Thymus (tissue), 11 donors: ENCODE data around the gene SPR. TPM values are rescaled to one million over a fixed set of nuclear protein-coding genes. Genes with fewer than 3 reads are reported as not detected.

Source experiments
- DNase-seq, 9 donors: peaks; one replicate each; pipeline ENCODE4 v3.0.0-alpha.2; 2013; ENCODE audit warnings: low spot score in 9 of 9, low read depth in 6 of 9, missing footprints in 1 of 9
- H3K27ac ChIP-seq, 2 donors: one replicate each; pipeline ENCODE4 v1.5.1; 2013; ENCODE audit warnings: control low read depth in 1 of 2, low read depth in 1 of 2, low read length in 1 of 2, mild to moderate bottlenecking in 1 of 2, moderate library complexity in 1 of 2
- H3K27me3 ChIP-seq, 2 donors: one replicate each; pipeline ENCODE4 v1.5.1; 2013; ENCODE audit warnings: low read length in 1 of 2; ENCODE audit not compliant: control insufficient read depth in 2 of 2, insufficient read depth in 1 of 2
- H3K36me3 ChIP-seq, 2 donors: one replicate each; pipeline ENCODE4 v1.5.1; 2013; ENCODE audit warnings: low read length in 1 of 2, mild to moderate bottlenecking in 1 of 2, moderate library complexity in 1 of 2; ENCODE audit not compliant: control insufficient read depth in 2 of 2, insufficient read depth in 2 of 2
- H3K4me1 ChIP-seq, 2 donors: one replicate each; pipeline ENCODE4 v1.5.1; 2013; ENCODE audit warnings: low read length in 2 of 2; ENCODE audit not compliant: control insufficient read depth in 2 of 2, insufficient read depth in 2 of 2
- H3K4me3 ChIP-seq, 2 donors: one replicate each; pipeline ENCODE4 v1.5.1; 2013; ENCODE audit warnings: low read length in 2 of 2, control low read depth in 1 of 2, mild to moderate bottlenecking in 1 of 2
- H3K9me3 ChIP-seq, 2 donors: one replicate each; pipeline ENCODE4 v1.5.1; 2013; ENCODE audit warnings: low read length in 1 of 2, mild to moderate bottlenecking in 1 of 2; ENCODE audit not compliant: control insufficient read depth in 2 of 2, insufficient read depth in 1 of 2
- WGBS: extraction: QIAGEN DNeasy Blood & Tissue Kit; methylation state at CpG from one replicate; pipeline ENCODE4 v1.1.7; 2013; 5-methylcytosine and 5-hydroxymethylcytosine counted together
- polyA plus RNA-seq: library from polyadenylated mRNA; stranded (reverse); fragments of 200-250 nt; gene quantifications from one replicate; pipeline ENCODE4 v1.2.3, GENCODE V29; 2013
- total RNA-seq: library from RNA; stranded (reverse); fragments of 120-200 nt; gene quantifications from one replicate; pipeline ENCODE4 v1.2.4, GENCODE V29; 2013
- donor health status: healthy.

The SPR gene
- total and polyA plus RNA-seq, 2 donors: 1.8 to 9.1 TPM

DNA sequence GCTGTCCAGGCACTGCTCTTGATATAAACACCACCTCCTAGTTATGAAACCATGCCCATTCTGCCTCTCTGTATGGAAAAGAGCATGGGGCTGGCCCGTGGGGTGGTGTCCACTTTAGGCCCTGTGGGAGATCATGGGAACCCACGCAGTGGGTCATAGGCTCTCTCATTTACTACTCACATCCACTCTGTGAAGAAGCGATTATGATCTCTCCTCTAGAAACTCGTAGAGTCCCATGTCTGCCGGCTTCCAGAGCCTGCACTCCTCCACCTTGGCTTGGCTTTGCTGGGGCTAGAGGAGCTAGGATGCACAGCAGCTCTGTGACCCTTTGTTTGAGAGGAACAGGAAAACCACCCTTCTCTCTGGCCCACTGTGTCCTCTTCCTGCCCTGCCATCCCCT is 46.0 kb downstream of the SPR start:
- peaks cover 0 to 2% of the 10 kb centered on the region in 2 donors for H3K9me3 ChIP-seq
- no peak for DNase-seq

DNA sequence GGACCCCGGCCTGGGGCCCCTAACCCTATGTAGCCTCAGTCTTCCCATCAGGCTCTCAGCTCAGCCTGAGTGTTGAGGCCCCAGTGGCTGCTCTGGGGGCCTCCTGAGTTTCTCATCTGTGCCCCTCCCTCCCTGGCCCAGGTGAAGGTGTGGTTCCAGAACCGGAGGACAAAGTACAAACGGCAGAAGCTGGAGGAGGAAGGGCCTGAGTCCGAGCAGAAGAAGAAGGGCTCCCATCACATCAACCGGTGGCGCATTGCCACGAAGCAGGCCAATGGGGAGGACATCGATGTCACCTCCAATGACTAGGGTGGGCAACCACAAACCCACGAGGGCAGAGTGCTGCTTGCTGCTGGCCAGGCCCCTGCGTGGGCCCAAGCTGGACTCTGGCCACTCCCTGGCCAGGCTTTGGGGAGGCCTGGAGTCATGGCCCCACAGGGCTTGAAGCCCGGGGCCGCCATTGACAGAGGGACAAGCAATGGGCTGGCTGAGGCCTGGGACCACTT is 46.5 kb downstream of the SPR start:
- DNase-seq: no peak
- H3K4me1 ChIP-seq: no peaks in the 10 kb centered on the region
- peaks cover 0 to 53% of the 10 kb centered on the region in 2 donors for H3K27me3 ChIP-seq

More for the DNA sequence above, 46.0 kb downstream of the SPR start:
- Histone ChIP-seq H3K27me3 (peaks cover 0 to 58% of the 10 kb centered on the region in 2 donors), H3K4me1 (no peaks in the 10 kb centered on the region), H3K27ac (no peak overlapping the region), H3K4me3 (no peak overlapping the region), H3K36me3 (no peaks in the 10 kb centered on the region)
- WGBS: 93% methylated on average over 5 of the region's 5 CpGs

DNA sequence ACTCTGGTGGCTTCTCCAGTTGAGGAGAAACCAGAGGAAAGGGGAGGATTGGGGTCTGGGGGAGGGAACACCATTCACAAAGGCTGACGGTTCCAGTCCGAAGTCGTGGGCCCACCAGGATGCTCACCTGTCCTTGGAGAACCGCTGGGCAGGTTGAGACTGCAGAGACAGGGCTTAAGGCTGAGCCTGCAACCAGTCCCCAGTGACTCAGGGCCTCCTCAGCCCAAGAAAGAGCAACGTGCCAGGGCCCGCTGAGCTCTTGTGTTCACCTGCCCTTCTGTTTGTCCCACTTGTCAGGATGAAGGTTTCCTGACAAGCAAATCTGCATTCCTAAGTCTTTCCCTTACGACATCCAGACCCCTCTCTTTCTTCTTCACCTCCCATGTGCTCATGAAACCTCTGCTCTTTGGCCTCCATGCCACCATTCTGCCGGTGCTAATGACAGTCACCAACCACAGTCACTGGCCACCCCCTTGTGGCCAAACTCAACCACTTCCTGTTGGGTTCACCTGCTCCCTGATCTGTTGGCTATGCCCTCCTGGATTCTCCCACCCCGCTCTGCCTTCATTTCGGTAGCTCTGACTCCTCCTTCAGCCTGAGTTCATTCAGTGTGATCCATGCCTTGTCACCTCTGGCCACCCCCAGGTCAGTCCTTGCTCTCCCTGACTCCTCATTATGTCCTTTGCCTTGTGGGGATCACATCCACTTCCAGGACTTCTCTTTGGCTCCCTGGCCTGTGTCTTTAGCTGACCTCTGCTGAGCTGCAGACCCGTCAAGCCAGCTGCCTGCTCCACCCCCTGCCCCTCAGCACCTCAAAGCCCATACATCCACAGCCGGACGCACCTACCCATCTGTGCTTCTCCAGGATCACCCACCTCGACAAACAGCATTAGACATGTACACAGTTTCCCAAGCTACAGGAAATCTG is 47.7 kb downstream of the SPR start:
- Histone ChIP-seq H3K27me3 (peaks cover 0 to 42% of the 10 kb centered on the region in 2 donors), H3K9me3 (peaks cover 0 to 2% of the 10 kb centered on the region in 2 donors), H3K27ac (no peak overlapping the region), H3K4me1 (no peaks in the 10 kb centered on the region), H3K4me3 (no peak overlapping the region), H3K36me3 (no peaks in the 10 kb centered on the region)
- 88% methylated on average over 14 of the region's 14 CpGs for WGBS
- no peak for DNase-seq

More for the DNA sequence above, 46.5 kb downstream of the SPR start:
- WGBS: 92% methylated on average over 12 of the region's 12 CpGs
- Histone ChIP-seq H3K4me3 (no peak overlapping the region), H3K9me3 (peaks cover 0 to 2% of the 10 kb centered on the region in 2 donors), H3K36me3 (no peaks in the 10 kb centered on the region), H3K27ac (no peak overlapping the region)

DNA sequence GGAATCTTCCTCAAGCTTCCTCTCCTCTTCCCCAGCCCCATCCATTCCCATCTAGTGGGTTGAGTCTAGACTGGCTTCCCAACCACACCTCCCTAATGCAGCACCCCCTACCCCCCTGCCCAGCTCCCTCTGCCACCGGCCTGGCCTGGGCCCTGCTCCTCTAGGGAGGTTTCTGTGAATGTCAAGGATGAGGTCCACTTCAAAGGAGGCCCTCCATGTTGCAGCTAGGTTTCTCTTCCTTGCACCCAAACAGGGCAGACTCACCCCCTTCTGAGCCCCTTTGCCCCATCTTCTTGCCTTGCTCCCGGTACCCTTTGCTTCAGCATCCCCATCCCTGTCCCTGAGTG is 48.4 kb downstream of the SPR start:
- Histone ChIP-seq H3K27ac (no peak overlapping the region), H3K4me3 (no peak overlapping the region), H3K36me3 (no peaks in the 10 kb centered on the region), H3K9me3 (peaks cover 0 to 2% of the 10 kb centered on the region in 2 donors), H3K27me3 (peaks cover 0 to 36% of the 10 kb centered on the region in 2 donors), H3K4me1 (no peaks in the 10 kb centered on the region)
- WGBS: 97% methylated on average over 2 of the region's 2 CpGs
- no peak for DNase-seq

DNA sequence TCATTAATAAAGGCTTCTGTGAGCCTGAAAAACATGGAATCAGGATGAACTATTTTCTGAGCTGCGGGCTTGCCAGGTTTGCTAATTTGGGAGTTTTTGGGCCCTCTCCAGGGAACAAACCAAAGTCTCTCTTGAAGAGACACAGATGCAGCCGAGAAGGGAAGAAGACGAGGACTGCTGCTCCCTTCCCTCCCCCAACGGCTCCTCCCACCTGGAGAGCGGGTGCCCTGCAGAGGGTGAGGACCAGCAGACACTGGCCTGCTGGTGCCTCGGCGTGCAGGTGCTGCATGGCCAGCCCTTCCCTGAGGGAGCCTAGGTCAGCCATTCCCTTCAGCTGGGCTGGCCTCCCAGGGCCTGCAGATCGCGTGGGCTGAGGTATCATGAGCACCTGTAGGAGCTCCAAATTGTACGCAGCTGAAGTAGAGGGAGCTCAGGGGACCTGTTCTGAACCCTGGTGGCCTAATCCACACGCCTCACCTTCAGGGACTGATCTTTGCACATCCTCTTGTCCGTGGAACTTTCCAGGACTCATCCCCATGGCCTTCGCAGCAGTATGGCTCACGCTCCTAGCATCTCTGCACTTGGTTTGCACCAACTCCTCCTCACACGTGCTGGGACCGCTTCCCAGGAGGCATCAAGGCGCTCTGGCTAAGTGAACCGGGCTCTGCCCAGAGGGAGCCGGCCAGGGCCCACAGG is 49.6 kb downstream of the SPR start:
- peaks cover 0 to 2% of the 10 kb centered on the region in 2 donors for H3K9me3 ChIP-seq
- WGBS: 86% methylated on average over 19 of the region's 19 CpGs
- no peaks in the 10 kb centered on the region for H3K4me1 ChIP-seq
- H3K36me3 ChIP-seq: no peaks in the 10 kb centered on the region
- H3K27ac ChIP-seq: no peak overlapping the region
- no peak overlapping the region for H3K4me3 ChIP-seq
- peaks cover 0 to 26% of the 10 kb centered on the region in 2 donors for H3K27me3 ChIP-seq
- DNase-seq: no peak

DNA sequence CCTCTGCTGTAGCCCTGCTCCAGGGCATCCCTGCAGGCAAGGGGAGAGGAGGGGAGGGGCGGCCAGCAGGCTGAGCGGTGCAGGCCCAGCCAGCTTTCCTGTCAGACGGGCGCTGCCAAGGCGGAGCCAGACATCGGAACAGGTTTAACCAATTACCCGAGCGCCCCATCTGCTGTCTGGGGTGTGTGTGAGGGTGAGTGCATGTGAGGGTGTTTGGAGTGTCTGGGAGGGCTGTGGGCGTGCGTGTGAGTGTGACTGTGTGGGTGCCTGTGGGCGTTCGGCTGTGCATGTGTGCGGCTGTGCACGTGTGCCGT is 50.1 kb downstream of the SPR start:
- no peaks in the 10 kb centered on the region for H3K36me3 ChIP-seq
- no peak for DNase-seq
- H3K4me1 ChIP-seq: no peaks in the 10 kb centered on the region
- peaks cover 0 to 24% of the 10 kb centered on the region in 2 donors for H3K27me3 ChIP-seq
- 92% methylated on average over 15 of the region's 15 CpGs for WGBS
- no peak overlapping the region for H3K4me3 ChIP-seq
- H3K27ac ChIP-seq: no peak overlapping the region
- peaks cover 0 to 2% of the 10 kb centered on the region in 2 donors for H3K9me3 ChIP-seq

DNA sequence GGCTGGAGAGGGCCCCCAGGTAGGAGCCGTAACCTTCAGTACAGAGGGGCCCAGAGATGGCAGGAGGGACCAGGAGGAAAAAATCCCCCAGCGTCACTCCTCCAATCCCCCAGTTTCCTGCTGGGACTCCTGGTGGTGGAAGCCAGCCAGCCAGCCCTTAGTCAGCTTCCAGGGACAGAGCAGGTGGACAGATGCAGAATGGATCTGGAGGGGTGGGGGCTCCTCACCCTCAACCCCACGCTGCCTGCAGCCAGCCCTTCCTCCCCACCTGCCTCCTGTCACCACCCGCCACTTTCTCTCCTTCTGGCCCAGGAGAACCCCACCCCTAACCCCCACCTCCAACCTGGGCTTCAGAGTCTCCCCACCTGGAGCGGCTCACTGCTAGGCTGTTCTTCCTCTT is 51.2 kb downstream of the SPR start:
- no peak for DNase-seq
- Histone ChIP-seq H3K4me3 (no peak overlapping the region), H3K27ac (no peak overlapping the region), H3K36me3 (no peaks in the 10 kb centered on the region), H3K27me3 (peaks cover 0 to 19% of the 10 kb centered on the region in 2 donors), H3K4me1 (no peaks in the 10 kb centered on the region), H3K9me3 (peaks cover 0 to 2% of the 10 kb centered on the region in 2 donors)
- 78% methylated on average over 5 of the region's 5 CpGs for WGBS

DNA sequence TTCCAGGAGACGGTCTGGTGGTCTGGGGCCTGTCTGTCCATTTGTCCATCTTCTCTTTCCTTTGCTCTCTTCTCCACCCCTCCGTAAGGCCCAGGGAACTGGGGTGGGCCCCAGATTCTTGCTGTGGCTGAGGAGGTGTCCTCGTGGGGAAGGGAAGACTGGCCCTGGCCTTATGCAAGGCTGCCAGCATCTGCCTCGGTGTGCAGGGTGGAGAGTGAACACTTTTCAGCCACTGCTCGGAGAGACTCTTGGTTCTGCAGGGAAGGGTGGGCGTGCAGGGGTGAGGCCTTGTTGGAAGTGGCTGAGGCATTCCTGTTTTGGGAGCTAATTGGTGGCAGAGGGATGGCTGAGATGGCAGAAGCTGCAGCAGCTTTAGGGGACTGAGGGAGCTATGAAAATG is 53.2 kb downstream of the SPR start:
- no peaks in the 10 kb centered on the region for H3K36me3 ChIP-seq
- no peak for DNase-seq
- no peak overlapping the region for H3K27ac ChIP-seq
- H3K9me3 ChIP-seq: peaks cover 0 to 2% of the 10 kb centered on the region in 2 donors
- WGBS: 94% methylated on average over 6 of the region's 6 CpGs
- H3K4me3 ChIP-seq: no peak overlapping the region
- H3K4me1 ChIP-seq: no peaks in the 10 kb centered on the region
- H3K27me3 ChIP-seq: peaks cover 0 to 11% of the 10 kb centered on the region in 2 donors

DNA sequence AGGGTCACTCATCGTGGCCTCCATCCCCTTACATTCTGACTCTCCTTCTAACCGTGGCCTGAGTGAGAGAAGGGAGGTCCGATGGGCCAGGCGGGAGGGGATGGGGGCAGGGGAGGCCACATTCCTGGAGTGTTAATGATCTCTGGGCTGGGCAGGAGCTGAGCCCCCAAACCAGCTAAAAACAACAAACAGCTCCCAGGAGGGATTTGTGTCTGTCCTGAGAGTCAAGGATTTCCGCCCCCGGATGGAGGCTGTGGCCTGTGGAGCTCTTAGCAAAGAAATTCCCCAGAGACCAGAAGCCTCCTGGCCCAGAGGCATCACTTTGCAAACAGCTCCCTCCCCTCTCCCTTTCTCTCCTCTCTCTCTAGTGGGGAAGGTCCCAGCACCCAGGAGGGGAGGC is 53.6 kb downstream of the SPR start:
- peaks cover 0 to 8% of the 10 kb centered on the region in 2 donors for H3K27me3 ChIP-seq
- no peak overlapping the region for H3K4me3 ChIP-seq
- no peaks in the 10 kb centered on the region for H3K36me3 ChIP-seq
- H3K9me3 ChIP-seq: peaks cover 0 to 2% of the 10 kb centered on the region in 2 donors
- DNase-seq: no peak
- WGBS: 96% methylated on average over 6 of the region's 6 CpGs
- H3K27ac ChIP-seq: no peak overlapping the region
- H3K4me1 ChIP-seq: no peaks in the 10 kb centered on the region
